ENCODE results near the gene MRS2. TPM values are rescaled to one million over a fixed set of nuclear protein-coding genes. Genes with fewer than 3 reads are reported as not detected.

MRS2 gene
- total and polyA plus RNA-seq, 9 of the 15 experiments (the other 6 are each of a cell fraction or from before 2014, with no cell fraction given) = 14.6 to 57.9 (median 48.1) TPM

DNA sequence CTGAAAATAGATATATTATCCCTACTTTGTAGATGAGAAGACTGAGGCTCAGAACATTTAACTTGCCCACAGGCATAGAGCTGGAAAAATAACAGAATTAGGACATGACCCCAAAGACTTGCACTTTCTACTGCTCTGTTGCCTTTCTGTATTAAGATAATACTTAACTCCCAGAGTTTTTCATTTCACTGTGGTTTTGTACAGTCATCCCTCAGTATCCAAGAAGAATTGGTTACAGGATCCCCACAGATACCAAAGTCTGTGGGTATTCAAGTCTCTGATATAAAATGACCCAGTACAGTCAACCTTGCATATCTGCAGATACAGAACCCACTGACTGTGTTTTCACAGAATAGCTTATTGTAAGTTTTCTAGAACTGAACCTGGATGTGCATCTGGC, 16.8 kb downstream of the MRS2 start:
- no peak overlapping the region for H3K9ac ChIP-seq (ENCODE audit: insufficient read depth in 1 of 2, low read depth in 2 of 2, low read length in 2 of 2)
- no peaks in the 10 kb centered on the region for H3K79me2 ChIP-seq (ENCODE audit: control insufficient read depth, insufficient read depth, low read length)
- DNase-seq (ENCODE audit: extremely low read depth in 1 of 4, low spot score in 3 of 4) (no peak), FAIRE-seq (no peak), ATAC-seq (no peak)
- H3K27ac ChIP-seq (ENCODE audit: extremely low read depth, low read depth, low read length) = no peak overlapping the region
- H3K4me3 ChIP-seq = no peak overlapping the region
- H3K36me3 ChIP-seq (ENCODE audit: control insufficient read depth, insufficient read depth, low read length) = peaks cover 99% of the 10 kb centered on the region
- ChIA-PET CTCF (ENCODE audit: low intra/inter-chr PET ratio) (no interaction called here), POLR2A (no interaction called here)
- no peaks in the 10 kb centered on the region for H4K20me1 ChIP-seq (replicated peaks; ENCODE audit: control insufficient read depth, insufficient read depth, low read length)
- no peaks in the 10 kb centered on the region for H3K9me1 ChIP-seq (ENCODE audit: control insufficient read depth, insufficient read depth, low read length)
- intact Hi-C loops (cut with micrococcal nuclease) = no loop called here
- H2AFZ ChIP-seq (ENCODE audit: low read depth, low read length) = no peak overlapping the region
- H3K4me2 ChIP-seq (ENCODE audit: insufficient read depth, low read length) = no peak overlapping the region
- TF ChIP-seq, protein P1, sequence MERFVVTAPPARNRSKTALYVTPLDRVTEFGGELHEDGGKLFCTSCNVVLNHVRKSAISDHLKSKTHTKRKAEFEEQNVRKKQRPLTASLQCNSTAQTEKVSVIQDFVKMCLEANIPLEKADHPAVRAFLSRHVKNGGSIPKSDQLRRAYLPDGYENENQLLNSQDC (CRISPR knock-in tag; IDR thresholded peaks at IDR 0.05) = no peak
- TF ChIP-seq JUN (IDR thresholded peaks at IDR 0.05; ENCODE audit: borderline replicate concordance, low read depth, low read length) = no peak
- no peak for TF ChIP-seq JUN (CRISPR knock-in tag; IDR thresholded peaks at IDR 0.05; ENCODE audit: borderline replicate concordance)
- peak; percentile 40 for TF ChIP-seq RBM25 (IDR thresholded peaks at IDR 0.05; ENCODE audit: low read depth, low read length, severe bottlenecking)
- no peaks in the 10 kb centered on the region for H3K4me1 ChIP-seq (replicated peaks in 1 of 2; ENCODE audit: control insufficient read depth in 2 of 2, insufficient read depth in 2 of 2, low read length in 2 of 2)
- no peaks in the 10 kb centered on the region for H3K27me3 ChIP-seq (ENCODE audit: control insufficient read depth in 2 of 2, insufficient read depth in 2 of 2, low read length in 2 of 2)
- in situ Hi-C loops (cut with MboI) = no loop called here
- no TSS peak for BruUV-seq (replicated peaks)
- no peaks in the 10 kb centered on the region for H3K9me3 ChIP-seq (replicated peaks; ENCODE audit: control insufficient read depth, insufficient read depth, low read depth, low read length)

DNA sequence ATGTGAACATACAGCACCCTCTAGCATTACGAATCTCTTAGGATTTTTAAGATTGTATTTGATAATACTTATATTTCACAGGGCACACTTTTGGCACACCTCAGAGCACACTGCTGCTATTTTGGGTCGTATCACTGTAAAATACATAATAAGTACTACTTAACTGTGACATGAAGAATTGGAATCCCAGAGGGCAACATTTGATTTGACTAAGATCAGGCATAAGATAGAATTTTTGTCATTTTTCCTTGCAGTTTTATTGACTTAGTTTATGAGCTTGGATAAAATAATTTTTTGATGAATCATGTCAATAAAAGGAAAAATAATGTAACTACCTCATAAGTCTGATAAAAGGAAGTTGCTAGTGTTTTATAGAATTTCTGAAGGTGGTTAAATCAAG, 22.4 kb downstream of the MRS2 start:
- in situ Hi-C loops (cut with MboI) = no loop called here
- WGBS (ENCODE audit: insufficient coverage, low coverage, missing lambda C conversion rate) = 97% methylated on average over 2 of the region's 2 CpGs
- no peak for DNase-seq (ENCODE audit: extremely low read depth in 1 of 4, low spot score in 3 of 4)
- H4K20me1 ChIP-seq (replicated peaks; ENCODE audit: control insufficient read depth, insufficient read depth, low read length) = no peaks in the 10 kb centered on the region
- H3K36me3 ChIP-seq (ENCODE audit: control insufficient read depth, insufficient read depth, low read length) = peaks cover 73% of the 10 kb centered on the region
- FAIRE-seq = no peak
- no peak overlapping the region for H2AFZ ChIP-seq (ENCODE audit: low read depth, low read length)
- ATAC-seq = no peak
- peaks cover 0 to 8% of the 10 kb centered on the region in 2 experiments; a peak in 3 of 5 replicates for H3K4me1 ChIP-seq (replicated peaks in 1 of 2; ENCODE audit: control insufficient read depth in 2 of 2, insufficient read depth in 2 of 2, low read length in 2 of 2)
- H3K9me3 ChIP-seq (replicated peaks; ENCODE audit: control insufficient read depth, insufficient read depth, low read depth, low read length) = no peaks in the 10 kb centered on the region
- no peak for TF ChIP-seq DNMT1 (IDR thresholded peaks at IDR 0.05)
- no peak for TF ChIP-seq CBFA2T2 (conservative IDR thresholded peaks at IDR 0.05)
- TF ChIP-seq, protein P2, sequence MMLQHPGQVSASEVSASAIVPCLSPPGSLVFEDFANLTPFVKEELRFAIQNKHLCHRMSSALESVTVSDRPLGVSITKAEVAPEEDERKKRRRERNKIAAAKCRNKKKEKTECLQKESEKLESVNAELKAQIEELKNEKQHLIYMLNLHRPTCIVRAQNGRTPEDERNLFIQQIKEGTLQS (IDR thresholded peaks at IDR 0.05) = no peak
- TF ChIP-seq, protein P2 (CRISPR knock-in tag; conservative IDR thresholded peaks at IDR 0.05) = no peak
- no peak for TF ChIP-seq FUS (optimal IDR thresholded peaks at IDR 0.05; ENCODE audit: low read depth, low read length)
- TF ChIP-seq ZNF408 (CRISPR knock-in tag; IDR thresholded peaks at IDR 0.05; ENCODE audit: low read depth) = no peak
- TF ChIP-seq SNRNP70 (optimal IDR thresholded peaks at IDR 0.05; ENCODE audit: low read depth, low read length) = no peak
- TF ChIP-seq PRPF4 (IDR thresholded peaks at IDR 0.05; ENCODE audit: insufficient read depth, low read depth, low read length, poor library complexity, severe bottlenecking) = no peak
- no peak for TF ChIP-seq KLF16 (IDR thresholded peaks at IDR 0.05)
- TF ChIP-seq, protein P3, sequence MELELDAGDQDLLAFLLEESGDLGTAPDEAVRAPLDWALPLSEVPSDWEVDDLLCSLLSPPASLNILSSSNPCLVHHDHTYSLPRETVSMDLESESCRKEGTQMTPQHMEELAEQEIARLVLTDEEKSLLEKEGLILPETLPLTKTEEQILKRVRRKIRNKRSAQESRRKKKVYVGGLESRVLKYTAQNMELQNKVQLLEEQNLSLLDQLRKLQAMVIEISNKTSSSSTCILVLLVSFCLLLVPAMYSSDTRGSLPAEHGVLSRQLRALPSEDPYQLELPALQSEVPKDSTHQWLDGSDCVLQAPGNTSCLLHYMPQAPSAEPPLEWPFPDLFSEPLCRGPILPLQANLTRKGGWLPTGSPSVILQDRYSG (tag; conservative IDR thresholded peaks at IDR 0.05; ENCODE audit: low read depth) = no peak
- TF ChIP-seq ZFP1 (CRISPR knock-in tag; IDR thresholded peaks at IDR 0.05) = no peak
- TF ChIP-seq ZNF586 (CRISPR knock-in tag; conservative IDR thresholded peaks at IDR 0.05) = no peak
- TF ChIP-seq RBM25 (IDR thresholded peaks at IDR 0.05; ENCODE audit: low read depth, low read length, severe bottlenecking) = no peak
- no peak overlapping the region for H3K9ac ChIP-seq (ENCODE audit: insufficient read depth in 1 of 2, low read depth in 2 of 2, low read length in 2 of 2)
- H3K79me2 ChIP-seq (ENCODE audit: control insufficient read depth, insufficient read depth, low read length) = no peaks in the 10 kb centered on the region
- H3K9me1 ChIP-seq (ENCODE audit: control insufficient read depth, insufficient read depth, low read length) = no peaks in the 10 kb centered on the region
- no peak overlapping the region for H3K4me2 ChIP-seq (ENCODE audit: insufficient read depth, low read length)
- intact Hi-C loops (cut with micrococcal nuclease) = no loop called here
- no peak overlapping the region for H3K4me3 ChIP-seq
- no peak overlapping the region for H3K27ac ChIP-seq (ENCODE audit: extremely low read depth, low read depth, low read length)
- H3K27me3 ChIP-seq (ENCODE audit: control insufficient read depth in 2 of 2, insufficient read depth in 2 of 2, low read length in 2 of 2) = no peaks in the 10 kb centered on the region
- POLR2A ChIA-PET = interaction anchor here (1.0 to 1.1 kb wide), 2 partner anchors 11 to 24 kb away, joined by 3 read pairs; no protein-coding TSS in a partner anchor
- no TSS peak for BruUV-seq (replicated peaks)
- CTCF ChIA-PET (ENCODE audit: low intra/inter-chr PET ratio) = no interaction called here

Measured in K562 (cell line).